GM18505 (cell line): ENCODE data around the gene MID2.
"Not testable (repeated sequence)": the region's sequence is repeated elsewhere in the genome, so short reads cannot be mapped to it uniquely, and the experiment has no call there.

ENCODE experiments used
- ATAC-seq: cut with Tn5 transposase; IDR thresholded peaks from one replicate; pipeline ENCODE4 v1.9.1; 2021; ENCODE audit not compliant: unreplicated experiment
- POLR2A ChIP-seq: IDR thresholded peaks from 4 replicates; pipeline ENCODE4 v1.6.1; 2011; ENCODE audit warnings: borderline replicate concordance; ENCODE audit not compliant: insufficient read depth, insufficient read length; ENCODE audit errors: extremely low read depth

The MID2 gene

GRCh38 chrX:107856289-107856688 lies 30.6 kb downstream of the MID2 start:
- no peak for ATAC-seq

GRCh38 chrX:107857041-107857440 lies 31.4 kb downstream of the MID2 start:
- ATAC-seq = not testable (repeated sequence)

More at GRCh38 chrX:107856289-107856688, 30.6 kb downstream of the MID2 start:
- no peak for TF ChIP-seq POLR2A

GRCh38 chrX:107857837-107858236 lies 32.2 kb downstream of the MID2 start:
- no peak for ATAC-seq
- TF ChIP-seq POLR2A = no peak

GRCh38 chrX:107861056-107861455 lies 35.4 kb downstream of the MID2 start:
- no peak for TF ChIP-seq POLR2A
- no peak for ATAC-seq

- ATAC-seq = no peak
- TF ChIP-seq POLR2A = no peak
Observed at GRCh38 chrX:107871136-107871535, 45.5 kb downstream of the MID2 start.

- TF ChIP-seq POLR2A = no peak
- no peak for ATAC-seq
Observed at GRCh38 chrX:107878106-107878505, 52.4 kb downstream of the MID2 start.

GRCh38 chrX:107880054-107880610 lies 54.5 kb downstream of the MID2 start:
- ATAC-seq = no peak
- TF ChIP-seq POLR2A = no peak

- ATAC-seq = peak; percentile 68
- no peak for TF ChIP-seq POLR2A
Observed at GRCh38 chrX:107894038-107894437, 68.4 kb downstream of the MID2 start.

- no peak for ATAC-seq
- no peak for TF ChIP-seq POLR2A
Observed at GRCh38 chrX:107902721-107903120, 77.1 kb downstream of the MID2 start.

- no peak for TF ChIP-seq POLR2A
- no peak for ATAC-seq
Observed at GRCh38 chrX:107905366-107905765, 79.7 kb downstream of the MID2 start.

- no peak for ATAC-seq
- no peak for TF ChIP-seq POLR2A
Observed at GRCh38 chrX:107924136-107924746, 98.6 kb downstream of the MID2 start.

GRCh38 chrX:107934262-107934661 lies 108.6 kb downstream of the MID2 start:
- no peak for ATAC-seq
- no peak for TF ChIP-seq POLR2A

GRCh38 chrX:107935200-107935599 lies 109.5 kb downstream of the MID2 start:
- ATAC-seq = no peak
- TF ChIP-seq POLR2A = no peak

- no peak for ATAC-seq
- TF ChIP-seq POLR2A = no peak
Observed at GRCh38 chrX:107935664-107936433, 110.2 kb downstream of the MID2 start.

- ATAC-seq = no peak
- no peak for TF ChIP-seq POLR2A
Observed at GRCh38 chrX:107936434-107936730, 110.7 kb downstream of the MID2 start.

- no peak for TF ChIP-seq POLR2A
- ATAC-seq = no peak
Observed at GRCh38 chrX:107940095-107940494, 114.4 kb downstream of the MID2 start.

GRCh38 chrX:107955337-107955736 lies 129.7 kb downstream of the MID2 start:
- not testable (repeated sequence) for ATAC-seq
